Gastroesophageal sphincter (tissue), 4 donors: ENCODE results near the gene LAMTOR5. TPM values are rescaled to one million over a fixed set of nuclear protein-coding genes. Genes with fewer than 3 reads are reported as not detected.
"Not testable (repeated sequence)": the region's sequence is repeated elsewhere in the genome, so short reads cannot be mapped to it uniquely, and the experiment has no call there.

Source experiments
- ATAC-seq: fragments of 150-250 bp; one replicate; pipeline ENCODE4 v1.9.1; 2016; ENCODE audit warnings: mild to moderate bottlenecking, moderate library complexity
- H3K27ac ChIP-seq, 4 donors: fragments of 200-600 bp; sonication (generic) in 3 of 4; 1 replicate in 3 of 4; 2 replicates in 1 of 4; pipeline ENCODE4 v1.5.1; 2016 to 2019
- H3K27me3 ChIP-seq: fragments of 200-600 bp; sonication (generic); one replicate; pipeline ENCODE4 v1.5.1; 2019
- H3K36me3 ChIP-seq, 2 donors: fragments of 200-600 bp; sonication (generic); one replicate each; pipeline ENCODE4 v1.5.1; 2019; ENCODE audit warnings: control low read depth in 1 of 2
- H3K4me1 ChIP-seq, 3 donors: fragments of 200-600 bp; sonication (generic); 1 replicate in 2 of 3; 2 replicates in 1 of 3; pipeline ENCODE4 v1.5.1; 2016 to 2019; ENCODE audit warnings: control low read depth in 2 of 3
- H3K4me3 ChIP-seq, 2 donors: fragments of 200-600 bp; sonication (generic); one replicate each; pipeline ENCODE4 v1.5.1; 2019; ENCODE audit warnings: mild to moderate bottlenecking in 1 of 2, moderate library complexity in 1 of 2
- H3K9me3 ChIP-seq, 3 donors: fragments of 200-600 bp; sonication (generic); one replicate each; pipeline ENCODE4 v1.5.1; 2017 to 2019; ENCODE audit warnings: control low read depth in 2 of 3
- CTCF ChIP-seq, 4 experiments: fragments of 200-600 bp in 2 of 4; fragments of 450-650 bp in 2 of 4; sonication (generic) in 1 of 4; IDR thresholded peaks; one replicate each; pipeline ENCODE4 v1.5.1; 2017 to 2019; ENCODE audit warnings: antibody characterized with exemption in 4 of 4, mild to moderate bottlenecking in 2 of 4, moderate library complexity in 2 of 4
- EP300 ChIP-seq: sonication (generic); formaldehyde crosslinking; IDR thresholded peaks from one replicate; pipeline ENCODE4 v1.6.1; 2017; ENCODE audit warnings: antibody characterized with exemption, mild to moderate bottlenecking
- POLR2A ChIP-seq, 2 donors: fragments of 450-650 bp; IDR thresholded peaks; one replicate each; pipeline ENCODE4 v1.6.1; 2017; ENCODE audit warnings: antibody characterized with exemption in 2 of 2, mild to moderate bottlenecking in 2 of 2, moderate library complexity in 1 of 2
- POLR2AphosphoS5 ChIP-seq: sonication (generic); formaldehyde crosslinking; IDR thresholded peaks from one replicate; pipeline ENCODE4 v1.6.1; 2017; ENCODE audit warnings: antibody characterized with exemption
- WGBS, 2 donors: methylation state at CpG; one replicate each; pipeline ENCODE4 v1.1.5; 2018; ENCODE audit warnings: low coverage in 1 of 2; 5-methylcytosine and 5-hydroxymethylcytosine counted together
- total RNA-seq, 4 donors: library from RNA; depleted of rRNA; stranded (reverse); fragments of >200 nt; gene quantifications; one replicate each; pipeline ENCODE4 v1.1.0, GENCODE V29; 2016

The LAMTOR5 gene
- total RNA-seq, 4 donors from 2014 or later, result 72.5 to 126 (median 101) TPM

- Histone ChIP-seq H3K4me1 (no peaks in the 10 kb centered on the region), H3K27me3 (peaks cover 9% of the 10 kb centered on the region), H3K4me3 (no peak overlapping the region), H3K36me3 (no peaks in the 10 kb centered on the region), H3K27ac (no peak overlapping the region), H3K9me3 (no peaks in the 10 kb centered on the region)
- ATAC-seq, result no peak
- TF ChIP-seq CTCF (IDR thresholded peaks at IDR 0.05) (no peak), POLR2A (IDR thresholded peaks at IDR 0.05) (no peak), POLR2AphosphoS5 (no peak), EP300 (no peak)
- 60 to 69% methylated on average over 7 to 8 of the region's 8 CpGs for WGBS, 2 donors
These were observed 37.1 kb upstream of the LAMTOR5 start for GRCh38 chr1:110444561-110444960.

GRCh38 chr1:110443451-110443850, 36.0 kb upstream of the LAMTOR5 start:
- TF ChIP-seq CTCF (IDR thresholded peaks at IDR 0.05) (no peak), POLR2A (IDR thresholded peaks at IDR 0.05) (no peak), POLR2AphosphoS5 (no peak), EP300 (no peak)
- Histone ChIP-seq H3K27ac (no peak overlapping the region), H3K36me3 (no peaks in the 10 kb centered on the region), H3K4me3 (no peak overlapping the region), H3K27me3 (no peaks in the 10 kb centered on the region), H3K4me1 (no peaks in the 10 kb centered on the region), H3K9me3 (no peaks in the 10 kb centered on the region)
- WGBS, 2 donors, result 75% methylated on average over 5 of the region's 8 CpGs; no CpG with 5 or more reads in 1 of the 2 donors
- no peak for ATAC-seq

GRCh38 chr1:110441888-110442287, 34.4 kb upstream of the LAMTOR5 start:
- Histone ChIP-seq H3K4me3 (no peak overlapping the region), H3K27ac (no peak overlapping the region), H3K9me3 (no peaks in the 10 kb centered on the region), H3K36me3 (no peaks in the 10 kb centered on the region), H3K4me1 (no peaks in the 10 kb centered on the region), H3K27me3 (no peaks in the 10 kb centered on the region)
- TF ChIP-seq CTCF (IDR thresholded peaks at IDR 0.05), result no peak
- TF ChIP-seq POLR2A (IDR thresholded peaks at IDR 0.05), result no peak
- no peak for TF ChIP-seq POLR2AphosphoS5
- no peak for TF ChIP-seq EP300
- ATAC-seq, result no peak

- Histone ChIP-seq H3K9me3 (no peaks in the 10 kb centered on the region), H3K27me3 (no peaks in the 10 kb centered on the region), H3K4me1 (no peaks in the 10 kb centered on the region), H3K27ac (no peak overlapping the region), H3K36me3 (no peaks in the 10 kb centered on the region), H3K4me3 (no peak overlapping the region)
- 33 to 75% methylated on average over 3 of the region's 3 CpGs for whole genome bisulfite sequencing, 2 donors
- no peak for TF ChIP-seq EP300
- TF ChIP-seq POLR2AphosphoS5, result no peak
- no peak for TF ChIP-seq CTCF (IDR thresholded peaks at IDR 0.05)
- TF ChIP-seq POLR2A (IDR thresholded peaks at IDR 0.05), result no peak
- peak; percentile 41 for ATAC-seq
These were observed 33.4 kb upstream of the LAMTOR5 start for GRCh38 chr1:110440877-110441276.

GRCh38 chr1:110439873-110440272, 32.4 kb upstream of the LAMTOR5 start:
- 72 to 83% methylated on average over 3 of the region's 3 CpGs for WGBS, 2 donors

GRCh38 chr1:110438893-110439292, 31.4 kb upstream of the LAMTOR5 start:
- 46 to 72% methylated on average over 4 of the region's 4 CpGs for WGBS, 2 donors
- no peak for ATAC-seq

More at GRCh38 chr1:110439873-110440272, 32.4 kb upstream of the LAMTOR5 start:
- not testable (repeated sequence) for H3K27me3 ChIP-seq, ATAC-seq, H3K36me3 ChIP-seq, H3K9me3 ChIP-seq, H3K4me3 ChIP-seq, H3K27ac ChIP-seq, H3K4me1 ChIP-seq

GRCh38 chr1:110437645-110438299, 30.3 kb upstream of the LAMTOR5 start:
- not testable (repeated sequence) for H3K27ac ChIP-seq, H3K9me3 ChIP-seq, H3K4me1 ChIP-seq, ATAC-seq, H3K4me3 ChIP-seq, H3K36me3 ChIP-seq
- WGBS, 2 donors, result 73 to 93% methylated on average over 3 to 6 of the region's 9 CpGs
- H3K27me3 ChIP-seq, result peaks cover 15% of the 10 kb centered on the region

More at GRCh38 chr1:110438893-110439292, 31.4 kb upstream of the LAMTOR5 start:
- TF ChIP-seq POLR2AphosphoS5 (no peak), CTCF (IDR thresholded peaks at IDR 0.05) (no peak), EP300 (no peak), POLR2A (IDR thresholded peaks at IDR 0.05) (no peak)
- Histone ChIP-seq H3K4me3 (no peak overlapping the region), H3K27me3 (peaks cover 4% of the 10 kb centered on the region), H3K27ac (no peak overlapping the region), H3K36me3 (no peaks in the 10 kb centered on the region), H3K9me3 (no peaks in the 10 kb centered on the region), H3K4me1 (no peaks in the 10 kb centered on the region)
